Measurements from ENCODE around the gene PPARG. TPM values are rescaled to one million over a fixed set of nuclear protein-coding genes. Genes with fewer than 3 reads are reported as not detected.

PPARG gene
- total RNA-seq, 2 experiments from 2014 or later: 2.2 to 3.7 TPM

GRCh38 chr3:12437221-12437605 is 148.3 kb downstream of the PPARG start:
- no peaks in the 10 kb centered on the region for H3K9me3 Mint-ChIP-seq
- DNase-seq: no peak
- CTCF ChIA-PET: no interaction called here
- H3K4me1 Mint-ChIP-seq: no peaks in the 10 kb centered on the region
- POLR2A ChIA-PET: no interaction called here
- no peak overlapping the region for H3K4me3 Mint-ChIP-seq
- H3K27ac Mint-ChIP-seq: no peak overlapping the region
- no peaks in the 10 kb centered on the region for H3K36me3 Mint-ChIP-seq (ENCODE audit: low read depth)
- H3K27me3 Mint-ChIP-seq: peaks cover 6% of the 10 kb centered on the region

GRCh38 chr3:12437861-12438260 is 149.0 kb downstream of the PPARG start:
- Mint-ChIP-seq H3K27ac (no peak overlapping the region), H3K36me3 (ENCODE audit: low read depth) (no peaks in the 10 kb centered on the region), H3K9me3 (no peaks in the 10 kb centered on the region), H3K27me3 (peaks cover 6% of the 10 kb centered on the region), H3K4me3 (no peak overlapping the region), H3K4me1 (no peaks in the 10 kb centered on the region)
- DNase-seq: no peak
- ChIA-PET POLR2A (no interaction called here), CTCF (no interaction called here)

- Mint-ChIP-seq H3K27me3 (peaks cover 4% of the 10 kb centered on the region), H3K27ac (no peak overlapping the region), H3K9me3 (no peaks in the 10 kb centered on the region), H3K36me3 (ENCODE audit: low read depth) (no peaks in the 10 kb centered on the region), H3K4me3 (no peak overlapping the region), H3K4me1 (no peaks in the 10 kb centered on the region)
- CTCF ChIA-PET: no interaction called here
- POLR2A ChIA-PET: no interaction called here
- DNase-seq: no peak
Measured at GRCh38 chr3:12438318-12438717, 149.4 kb downstream of the PPARG start.

- H3K27ac Mint-ChIP-seq: no peak overlapping the region
- peaks cover 4% of the 10 kb centered on the region for H3K27me3 Mint-ChIP-seq
- no peaks in the 10 kb centered on the region for H3K4me1 Mint-ChIP-seq
- CTCF ChIA-PET: no interaction called here
- no peak for DNase-seq
- no peaks in the 10 kb centered on the region for H3K9me3 Mint-ChIP-seq
- no peak overlapping the region for H3K4me3 Mint-ChIP-seq
- no peaks in the 10 kb centered on the region for H3K36me3 Mint-ChIP-seq (ENCODE audit: low read depth)
- POLR2A ChIA-PET: no interaction called here
Measured at GRCh38 chr3:12439161-12439940, 150.5 kb downstream of the PPARG start.

- Mint-ChIP-seq H3K27ac (no peak overlapping the region), H3K9me3 (no peaks in the 10 kb centered on the region), H3K4me1 (no peaks in the 10 kb centered on the region), H3K27me3 (peaks cover 2% of the 10 kb centered on the region), H3K4me3 (no peak overlapping the region), H3K36me3 (ENCODE audit: low read depth) (no peaks in the 10 kb centered on the region)
- no peak for DNase-seq
- CTCF ChIA-PET: no interaction called here
- POLR2A ChIA-PET: no interaction called here
Measured at GRCh38 chr3:12440927-12441714, 152.3 kb downstream of the PPARG start.

- ChIA-PET POLR2A (no interaction called here), CTCF (interaction anchor here (1.2 kb wide), 1 partner anchor 35 kb away, joined by 3 read pairs; no protein-coding TSS in a partner anchor)
- Mint-ChIP-seq H3K4me1 (no peaks in the 10 kb centered on the region), H3K4me3 (no peak overlapping the region), H3K27ac (no peak overlapping the region), H3K36me3 (ENCODE audit: low read depth) (no peaks in the 10 kb centered on the region), H3K9me3 (no peaks in the 10 kb centered on the region), H3K27me3 (no peaks in the 10 kb centered on the region)
- no peak for DNase-seq
Measured at GRCh38 chr3:12442654-12443501, 154.0 kb downstream of the PPARG start.

GRCh38 chr3:12443781-12444522 is 155.1 kb downstream of the PPARG start:
- no peak for DNase-seq
- Mint-ChIP-seq H3K4me3 (no peak overlapping the region), H3K27me3 (no peaks in the 10 kb centered on the region), H3K4me1 (no peaks in the 10 kb centered on the region), H3K9me3 (no peaks in the 10 kb centered on the region), H3K27ac (no peak overlapping the region), H3K36me3 (ENCODE audit: low read depth) (no peaks in the 10 kb centered on the region)
- POLR2A ChIA-PET: no interaction called here
- CTCF ChIA-PET: interaction anchor here (1.2 kb wide), 1 partner anchor 34 kb away, joined by 3 read pairs; no protein-coding TSS in a partner anchor

- Mint-ChIP-seq H3K4me1 (no peaks in the 10 kb centered on the region), H3K27me3 (no peaks in the 10 kb centered on the region), H3K27ac (no peak overlapping the region), H3K36me3 (ENCODE audit: low read depth) (no peaks in the 10 kb centered on the region), H3K9me3 (no peaks in the 10 kb centered on the region), H3K4me3 (no peak overlapping the region)
- ChIA-PET POLR2A (no interaction called here), CTCF (interaction anchor here (0.6 kb wide), 1 partner anchor 10 kb away, joined by 3 read pairs; no protein-coding TSS in a partner anchor)
- DNase-seq: no peak
Measured at GRCh38 chr3:12444582-12445471, 156.0 kb downstream of the PPARG start.

- DNase-seq: no peak
- Mint-ChIP-seq H3K9me3 (no peaks in the 10 kb centered on the region), H3K36me3 (ENCODE audit: low read depth) (no peaks in the 10 kb centered on the region), H3K4me1 (no peaks in the 10 kb centered on the region), H3K27me3 (no peaks in the 10 kb centered on the region), H3K27ac (no peak overlapping the region), H3K4me3 (no peak overlapping the region)
- ChIA-PET CTCF (interaction anchor here (0.6 kb wide), 1 partner anchor 9 kb away, joined by 3 read pairs; no protein-coding TSS in a partner anchor), POLR2A (no interaction called here)
Measured at GRCh38 chr3:12445523-12446240, 156.8 kb downstream of the PPARG start.

GRCh38 chr3:12446298-12446697 is 157.4 kb downstream of the PPARG start:
- ChIA-PET POLR2A (no interaction called here), CTCF (no interaction called here)
- Mint-ChIP-seq H3K4me1 (no peaks in the 10 kb centered on the region), H3K9me3 (no peaks in the 10 kb centered on the region), H3K4me3 (no peak overlapping the region), H3K27ac (no peak overlapping the region), H3K27me3 (no peaks in the 10 kb centered on the region), H3K36me3 (ENCODE audit: low read depth) (no peaks in the 10 kb centered on the region)
- DNase-seq: no peak

- ChIA-PET POLR2A (no interaction called here), CTCF (no interaction called here)
- no peak overlapping the region for H3K4me3 Mint-ChIP-seq
- no peaks in the 10 kb centered on the region for H3K27me3 Mint-ChIP-seq
- H3K4me1 Mint-ChIP-seq: no peaks in the 10 kb centered on the region
- H3K27ac Mint-ChIP-seq: no peak overlapping the region
- no peaks in the 10 kb centered on the region for H3K36me3 Mint-ChIP-seq (ENCODE audit: low read depth)
- H3K9me3 Mint-ChIP-seq: no peaks in the 10 kb centered on the region
- DNase-seq: no peak
Measured at GRCh38 chr3:12447075-12447474, 158.2 kb downstream of the PPARG start.
